H1 (cell line): ENCODE data around the gene BIRC7. TPM values are rescaled to one million over a fixed set of nuclear protein-coding genes. Genes with fewer than 3 reads are reported as not detected.

ENCODE experiments used
- CTCF ChIA-PET: fragments of 300-600 bp; sonication (Branson Sonifier 250); formaldehyde crosslinking; loops from one replicate; lab custom pipeline; 2021; ENCODE audit not compliant: partially characterized antibody; lab: Charles Lee
- POLR2A ChIA-PET: fragments of 300-600 bp; sonication (Branson Sonifier 250); formaldehyde crosslinking; loops from one replicate; lab custom pipeline; 2021; ENCODE audit warnings: inconsistent platforms; ENCODE audit not compliant: partially characterized antibody; lab: Charles Lee
- DNase-seq, 2 experiments: peaks; one replicate each; pipeline versions ENCODE4 v3.0.0 to v3.0.0-alpha.2; 2010 to 2022; ENCODE audit warnings: low spot score in 2 of 2, low read depth in 1 of 2, mixed read lengths in 1 of 2
- FAIRE-seq: peaks from 2 replicates; lab custom pipeline; 2011; peaks lifted over from hg19 to GRCh38; lab: Jason Lieb, UNC
- H2AFZ ChIP-seq: 2 replicates; pipeline ENCODE4 v1.8.1; 2012; ENCODE audit warnings: low read length, inconsistent platforms
- H2AK5ac ChIP-seq: 2 replicates; pipeline ENCODE4 v1.6.1; 2013; ENCODE audit warnings: low read depth, low read length
- H2BK120ac ChIP-seq: replicated peaks from 2 replicates; pipeline ENCODE3; 2013; ENCODE audit warnings: low read depth, low read length, inconsistent platforms
- H2BK12ac ChIP-seq: 2 replicates; pipeline ENCODE4 v1.6.1; 2013; ENCODE audit warnings: low read depth, low read length
- H2BK15ac ChIP-seq: 2 replicates; pipeline ENCODE4 v1.6.1; 2013; ENCODE audit warnings: low read length
- H2BK20ac ChIP-seq: 2 replicates; pipeline ENCODE4 v1.6.1; 2013; ENCODE audit warnings: low read length
- H2BK5ac ChIP-seq: 2 replicates; pipeline ENCODE4 v1.6.1; 2013; ENCODE audit warnings: low read depth, low read length
- H3K14ac ChIP-seq: 2 replicates; pipeline ENCODE4 v1.6.1; 2013; ENCODE audit warnings: inconsistent platforms; ENCODE audit not compliant: insufficient read length
- H3K18ac ChIP-seq: 2 replicates; pipeline ENCODE4 v1.6.1; 2013; ENCODE audit warnings: low read length; ENCODE audit errors: extremely low read depth
- H3K23ac ChIP-seq: 2 replicates; pipeline ENCODE4 v1.6.1; 2013; ENCODE audit warnings: inconsistent platforms; ENCODE audit not compliant: insufficient read length
- H3K23me2 ChIP-seq: 2 replicates; pipeline ENCODE4 v1.6.1; 2013; ENCODE audit warnings: low read depth, low read length
- H3K27ac ChIP-seq: 2 replicates; pipeline ENCODE4 v1.6.1; 2011; ENCODE audit warnings: low read depth, low read length, inconsistent platforms
- H3K27me3 ChIP-seq, 4 experiments: replicated peaks in 1 of 4; 1 replicate in 1 of 4; 2 replicates in 3 of 4; pipeline versions ENCODE4 v1.6.1 to v1.8.1; 2011 to 2013; ENCODE audit warnings: low read length in 3 of 4, mild to moderate bottlenecking in 3 of 4, inconsistent platforms in 2 of 4, mixed read lengths in 2 of 4, moderate library complexity in 1 of 4; ENCODE audit not compliant: control insufficient read depth in 3 of 4, insufficient read depth in 3 of 4; ENCODE audit errors: extremely low read depth in 1 of 4
- H3K36me3 ChIP-seq, 4 experiments: 2 replicates each; pipeline versions ENCODE4 v1.6.1 to v1.8.1; 2011 to 2013; ENCODE audit warnings: mild to moderate bottlenecking in 4 of 4, low read length in 3 of 4, moderate library complexity in 2 of 4, control low read depth in 1 of 4, inconsistent platforms in 1 of 4; ENCODE audit not compliant: insufficient read depth in 4 of 4, control insufficient read depth in 2 of 4
- H3K4ac ChIP-seq: replicated peaks from 2 replicates; pipeline ENCODE3; 2013; ENCODE audit warnings: low read length, low read depth, mixed read lengths, inconsistent platforms; ENCODE audit not compliant: insufficient read length
- H3K4me1 ChIP-seq, 4 experiments: replicated peaks in 1 of 4; 1 replicate in 1 of 4; 2 replicates in 3 of 4; pipeline versions ENCODE4 v1.6.1 to v1.8.1; 2011 to 2013; ENCODE audit warnings: low read length in 3 of 4, inconsistent platforms in 2 of 4, mixed read lengths in 1 of 4; ENCODE audit not compliant: insufficient read depth in 4 of 4, control insufficient read depth in 3 of 4
- H3K4me2 ChIP-seq, 2 experiments: 2 replicates each; pipeline versions ENCODE4 v1.6.1 to v1.8.1; 2011 to 2013; ENCODE audit warnings: low read depth in 2 of 2, low read length in 2 of 2, control low read depth in 1 of 2, inconsistent platforms in 1 of 2, mild to moderate bottlenecking in 1 of 2; ENCODE audit not compliant: insufficient read depth in 1 of 2
- H3K4me3 ChIP-seq, 4 experiments: fragments of 200-600, 300-600 bp in 1 of 4; sonication (generic), shearing (Covaris generic), sonication (Bioruptor Twin) in 1 of 4; 2 replicates each; pipeline versions ENCODE4 v1.5.1 to v1.8.1; 2011 to 2016; ENCODE audit warnings: low read length in 4 of 4, low read depth in 3 of 4, control low read depth in 2 of 4, inconsistent platforms in 2 of 4, mild to moderate bottlenecking in 2 of 4, mixed read lengths in 1 of 4, moderate library complexity in 1 of 4; ENCODE audit not compliant: insufficient read depth in 2 of 4; ENCODE audit errors: extremely low read depth in 1 of 4
- H3K56ac ChIP-seq: replicated peaks from 2 replicates; pipeline ENCODE3; 2013; ENCODE audit warnings: low read depth, mild to moderate bottlenecking, mixed read lengths, low read length, inconsistent platforms; ENCODE audit not compliant: insufficient read length
- H3K79me1 ChIP-seq: 2 replicates; pipeline ENCODE4 v1.6.1; 2013; ENCODE audit warnings: low read depth, low read length, control low read depth
- H3K79me2 ChIP-seq, 2 experiments: 2 replicates each; pipeline versions ENCODE4 v1.6.1 to v1.8.1; 2012 to 2013; ENCODE audit warnings: low read length in 2 of 2, mild to moderate bottlenecking in 2 of 2, inconsistent platforms in 1 of 2; ENCODE audit not compliant: insufficient read depth in 2 of 2, control insufficient read depth in 1 of 2
- H3K9ac ChIP-seq, 4 experiments: replicated peaks in 1 of 4; 1 replicate in 1 of 4; 2 replicates in 3 of 4; pipeline versions ENCODE4 v1.6.1 to v1.8.1; 2011 to 2013; ENCODE audit warnings: low read depth in 3 of 4, low read length in 3 of 4, control low read depth in 2 of 4, mild to moderate bottlenecking in 2 of 4, moderate library complexity in 2 of 4, inconsistent platforms in 1 of 4; ENCODE audit errors: extremely low read depth in 1 of 4
- H3K9me3 ChIP-seq, 2 experiments: 2 replicates each; pipeline versions ENCODE4 v1.6.1 to v1.8.1; 2012 to 2013; ENCODE audit warnings: mild to moderate bottlenecking in 2 of 2, moderate library complexity in 2 of 2, control low read depth in 1 of 2, inconsistent platforms in 1 of 2, low read depth in 1 of 2, low read length in 1 of 2, mixed read lengths in 1 of 2; ENCODE audit not compliant: insufficient read depth in 2 of 2
- H4K20me1 ChIP-seq, 2 experiments: replicated peaks in 1 of 2; 2 replicates each; pipeline versions ENCODE3 to v1.8.1; 2011 to 2013; ENCODE audit warnings: inconsistent platforms in 2 of 2, low read length in 2 of 2, mild to moderate bottlenecking in 1 of 2; ENCODE audit not compliant: insufficient read depth in 2 of 2, control insufficient read depth in 1 of 2
- H4K5ac ChIP-seq: 2 replicates; pipeline ENCODE4 v1.6.1; 2013; ENCODE audit warnings: low read length, low read depth, mixed read lengths, inconsistent platforms; ENCODE audit not compliant: insufficient read length
- H4K8ac ChIP-seq: 2 replicates; pipeline ENCODE4 v1.8.0; 2013; ENCODE audit warnings: mild to moderate bottlenecking, moderate library complexity, low read length, inconsistent platforms; ENCODE audit not compliant: insufficient read depth; ENCODE audit errors: extremely low read depth
- H4K91ac ChIP-seq: replicated peaks from 2 replicates; pipeline ENCODE3; 2013; ENCODE audit warnings: low read length, mixed read lengths, inconsistent platforms; ENCODE audit not compliant: insufficient read length
- TAF1 ChIP-seq: IDR thresholded peaks from 2 replicates; pipeline ENCODE4 v1.6.1; 2011; ENCODE audit warnings: mild to moderate bottlenecking, low read depth, low read length
- WGBS, 2 experiments: shearing (Covaris generic) in 1 of 2; methylation state at CpG; one replicate each; pipeline versions ENCODE4 v1.1.6 to v1.1.7; 2013 to 2015; ENCODE audit warnings: low lambda C conversion rate in 2 of 2, mixed read lengths in 2 of 2, inconsistent platforms in 1 of 2, low coverage in 1 of 2, missing lambda C conversion rate in 1 of 2; ENCODE audit not compliant: insufficient replicate concordance in 2 of 2, insufficient coverage in 1 of 2, insufficient read length in 1 of 2; ENCODE audit errors: extremely low coverage in 1 of 2, missing lambda C conversion rate in 1 of 2; 5-methylcytosine and 5-hydroxymethylcytosine counted together
- polyA plus RNA-seq, 7 experiments: library from polyadenylated mRNA; depleted of rRNA in 3 of 7; stranded (reverse) in 5 of 7; unstranded in 2 of 7; fragments of >200 nt in 5 of 7; fragments of 200-250 nt in 2 of 7; gene quantifications; 1 replicate in 5 of 7; 2 replicates in 1 of 7; 4 replicates in 1 of 7; pipeline versions ENCODE4 v1.2.1 to v1.2.3, GENCODE V29; 2011 to 2013; ENCODE audit warnings: missing spikeins in 2 of 7, mixed read lengths in 2 of 7
- total RNA-seq: library from RNA; stranded (reverse); fragmentation: NEBNext Ultra II Directional; extraction: Animal tissue kit (Norgen Biotek cat#: 25700); gene quantifications from 2 replicates; pipeline ENCODE4 v1.2.1, GENCODE V29; 2021

Gene BIRC7
- total and polyA plus RNA-seq, 2 of the 8 experiments (the other 6 are each of a cell fraction or from before 2014, with no cell fraction given), result 0.11 to 0.41 TPM

DNA sequence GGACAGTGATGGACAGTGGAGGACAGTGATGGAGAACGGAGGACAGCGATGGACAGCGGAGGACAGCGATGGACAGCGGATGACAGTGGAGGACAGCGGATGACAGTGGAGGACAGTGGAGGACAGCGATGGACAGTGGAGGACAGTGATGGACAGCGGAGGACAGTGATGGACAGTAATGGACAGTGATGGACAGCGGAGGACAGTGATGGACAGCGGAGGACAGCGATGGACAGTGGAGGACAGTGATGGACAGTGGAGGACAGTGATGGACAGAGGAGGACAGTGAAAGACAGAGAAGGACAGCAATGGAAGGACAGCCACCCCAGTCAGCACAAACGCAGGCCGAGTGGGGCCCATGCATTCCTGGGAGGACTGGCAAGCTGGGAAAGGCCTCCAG is 21.9 kb downstream of the BIRC7 start:
- Histone ChIP-seq H3K79me2 (no peaks in the 10 kb centered on the region), H3K27me3 (peaks cover 4 to 41% (median 30%) of the 10 kb centered on the region in 4 experiments), H3K4ac (no peak overlapping the region), H2AFZ (no peak overlapping the region), H3K18ac (no peak overlapping the region), H3K9ac (no peak overlapping the region), H3K79me1 (no peaks in the 10 kb centered on the region; the same call in 1 of the 2 replicates), H3K4me3 (no peak overlapping the region), H2AK5ac (peak overlapping the region; percentile 91), H4K5ac (no peak overlapping the region), H4K20me1 (peaks cover 0 to 4% of the 10 kb centered on the region in 2 experiments), H2BK15ac (peak overlapping the region; percentile 72; the same call in 1 of the 2 replicates), H3K14ac (no peak overlapping the region), H2BK20ac (no peak overlapping the region), H3K23me2 (peaks cover 13% of the 10 kb centered on the region; the same call in 1 of the 2 replicates), H2BK120ac (no peak overlapping the region), H3K56ac (no peak overlapping the region), H3K4me2 (no peak overlapping the region), H4K8ac (no peak overlapping the region; the same call in 1 of the 2 replicates), H3K27ac (no peak overlapping the region), H3K9me3 (no peaks in the 10 kb centered on the region), H2BK5ac (no peak overlapping the region; the same call in 1 of the 2 replicates), H3K36me3 (no peaks in the 10 kb centered on the region; a peak in 1 of 8 replicates), H3K4me1 (peaks cover 2 to 18% (median 15%) of the 10 kb centered on the region in 4 experiments), H3K23ac (no peak overlapping the region), H2BK12ac (peak overlapping the region; percentile 93; the same call in 1 of the 2 replicates), H4K91ac (no peak overlapping the region)
- ChIA-PET POLR2A (interaction anchor here (1.0 to 1.6 kb wide), 2 partner anchors 23 to 38 kb away, joined by 3 to 4 read pairs; no protein-coding TSS in a partner anchor), CTCF (interaction anchor here (0.8 to 4.1 kb wide), 4 partner anchors 24 to 120 kb away, joined by 3 to 40 read pairs (median 20); no protein-coding TSS in a partner anchor)
- DNase-seq (no peak), FAIRE-seq (no peak)
- 91% methylated on average over 12 of the region's 13 CpGs; no CpG with 5 or more reads in 1 of the 2 experiments for WGBS, 2 experiments
- TF ChIP-seq TAF1, result no peak
